GM11168 (cell line): ENCODE results near the gene B3GAT1.

Experiments
- in situ Hi-C: fragments of 300-500 bp; cut with MboI; formaldehyde crosslinking; loops from one replicate; pipeline ENCODE4 v1.12.0; 2022; ENCODE audit warnings: low sequenced_read_pairs; ENCODE audit not compliant: unreplicated experiment

Gene B3GAT1

GRCh38 chr11:134442246-134442645 is 30.2 kb upstream of the B3GAT1 start:
- in situ Hi-C loops, result no loop called here

DNA sequence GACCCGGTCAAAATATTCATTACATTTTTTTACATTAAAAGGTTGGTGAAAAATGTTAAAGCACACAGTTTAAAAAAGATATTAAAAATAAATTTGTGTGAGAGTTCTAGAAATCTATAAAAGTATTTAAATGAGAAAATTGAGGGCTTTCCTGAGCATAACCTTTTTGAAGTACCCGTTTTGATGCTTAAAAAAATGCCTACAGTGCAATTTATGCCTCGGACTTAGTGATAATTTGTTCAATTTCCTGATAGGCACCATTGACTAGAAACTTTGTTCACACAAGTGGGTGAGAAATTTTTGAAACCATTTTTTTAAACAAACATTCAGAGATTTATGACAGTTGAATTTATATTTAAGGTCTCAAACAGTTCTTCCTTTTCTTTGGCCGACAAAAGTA is 29.7 kb upstream of the B3GAT1 start:
- in situ Hi-C loops, result no loop called here

DNA sequence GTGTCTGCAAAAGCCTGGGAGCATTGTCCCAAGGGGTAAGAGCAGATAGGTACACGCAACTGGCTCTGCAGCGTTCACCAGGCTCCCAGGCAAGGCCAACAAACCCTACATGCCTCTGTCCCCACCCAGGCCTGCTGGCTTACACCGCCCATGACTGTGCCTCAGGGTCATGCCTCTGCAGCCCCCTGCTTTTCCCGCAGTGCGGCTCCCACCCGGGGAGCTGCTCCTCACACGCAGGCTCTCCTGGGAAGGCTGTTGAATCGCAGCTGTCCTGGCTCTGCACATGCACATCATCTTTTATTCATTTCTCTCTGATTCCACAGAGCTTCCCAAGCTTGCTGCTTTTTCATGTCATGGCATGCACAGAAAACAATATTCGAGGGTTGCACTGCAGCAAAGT is 29.2 kb upstream of the B3GAT1 start:
- in situ Hi-C loops, result no loop called here

- in situ Hi-C loops, result no loop called here
These were observed 28.8 kb upstream of the B3GAT1 start for GRCh38 chr11:134440851-134441250.

DNA sequence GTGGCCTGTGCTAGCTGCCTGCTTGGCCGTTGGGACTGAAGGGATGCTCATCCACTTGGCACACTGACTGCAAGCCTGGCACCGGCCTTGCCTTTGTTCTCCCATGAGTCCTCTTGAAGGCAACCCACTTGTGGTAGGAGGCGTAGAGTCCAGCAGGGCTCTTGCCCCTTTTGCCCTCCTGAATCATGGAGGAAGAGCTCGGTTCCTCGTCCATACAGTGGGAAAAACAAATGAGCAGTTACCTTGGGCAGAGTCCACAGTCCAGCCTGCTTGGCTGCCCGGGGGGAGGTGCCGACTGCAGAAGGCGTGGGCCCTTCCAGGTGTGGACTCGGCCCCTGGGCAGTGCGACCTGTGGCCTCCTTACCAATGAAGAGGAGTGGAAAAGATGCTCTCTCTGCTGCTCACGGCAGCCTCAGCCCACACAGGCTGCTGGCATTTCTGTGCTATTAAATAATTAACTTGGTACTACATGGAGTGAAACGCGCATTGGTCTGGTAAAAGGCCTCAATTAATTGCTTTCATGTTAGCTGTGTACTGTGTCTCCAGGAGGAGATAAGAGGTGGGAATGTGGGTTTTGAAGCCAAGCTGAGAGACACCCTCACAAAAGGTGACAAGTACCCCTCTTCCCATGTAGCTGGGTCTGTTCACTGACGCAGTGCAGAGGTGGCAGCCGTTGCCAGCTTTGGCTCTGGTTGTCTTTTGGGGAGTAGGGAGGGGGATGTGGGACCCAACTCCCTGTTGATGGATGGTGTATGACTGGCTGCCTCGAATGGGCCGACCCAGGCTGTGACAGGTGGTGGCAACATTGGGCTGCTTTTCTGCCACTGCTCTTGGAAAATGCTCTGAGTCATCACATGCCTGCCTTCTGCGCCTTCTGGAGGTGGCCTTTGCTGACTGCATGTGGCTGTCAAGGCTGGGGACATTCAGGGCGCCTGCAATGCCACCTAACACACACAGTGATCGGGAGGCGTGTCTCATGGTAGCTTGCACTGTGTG is 26.8 kb upstream of the B3GAT1 start:
- in situ Hi-C loops, result no loop called here

DNA sequence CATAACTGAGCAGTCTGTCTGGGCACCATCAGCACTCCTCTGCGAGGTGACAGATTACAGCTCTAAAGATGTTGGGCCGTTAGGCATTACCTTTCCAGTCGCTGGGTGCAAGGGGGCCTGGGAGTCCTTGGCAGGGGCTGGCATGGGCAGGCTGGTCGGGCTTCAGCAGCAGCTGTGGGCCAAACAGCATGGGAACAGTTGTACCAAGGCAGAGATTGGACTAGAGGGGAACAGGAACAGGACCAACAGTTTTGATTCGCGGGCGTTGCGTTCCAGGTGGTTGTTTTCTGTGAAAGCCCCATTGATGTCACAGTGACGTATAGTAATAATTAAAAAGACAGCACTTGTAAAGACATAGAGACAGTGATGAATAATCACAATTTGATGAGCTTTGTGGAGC is 25.8 kb upstream of the B3GAT1 start:
- in situ Hi-C loops, result no loop called here

GRCh38 chr11:134436781-134437180 is 24.7 kb upstream of the B3GAT1 start:
- in situ Hi-C loops, result no loop called here

GRCh38 chr11:134433806-134434205 is 21.8 kb upstream of the B3GAT1 start:
- in situ Hi-C loops, result no loop called here

DNA sequence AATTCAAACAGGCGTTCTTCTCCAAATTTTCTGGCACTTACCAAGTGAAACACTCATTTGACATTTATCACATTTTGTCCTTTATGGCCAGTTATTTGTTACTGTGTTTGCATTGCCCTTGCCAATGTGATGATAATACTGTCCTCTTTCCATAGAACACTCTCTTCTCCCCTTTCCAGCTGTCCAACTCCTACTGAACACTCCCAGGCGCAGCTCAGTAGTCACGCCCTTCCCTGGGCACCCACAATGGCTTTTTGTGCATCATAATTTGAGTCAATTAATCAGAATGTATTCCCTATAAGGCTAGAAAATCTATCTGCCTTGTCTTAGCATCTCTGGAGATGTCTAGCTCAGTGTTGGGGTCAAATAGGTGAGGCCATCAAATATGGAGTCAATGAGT is 21.2 kb upstream of the B3GAT1 start:
- in situ Hi-C loops, result no loop called here

GRCh38 chr11:134432776-134433175 is 20.7 kb upstream of the B3GAT1 start:
- in situ Hi-C loops, result no loop called here

DNA sequence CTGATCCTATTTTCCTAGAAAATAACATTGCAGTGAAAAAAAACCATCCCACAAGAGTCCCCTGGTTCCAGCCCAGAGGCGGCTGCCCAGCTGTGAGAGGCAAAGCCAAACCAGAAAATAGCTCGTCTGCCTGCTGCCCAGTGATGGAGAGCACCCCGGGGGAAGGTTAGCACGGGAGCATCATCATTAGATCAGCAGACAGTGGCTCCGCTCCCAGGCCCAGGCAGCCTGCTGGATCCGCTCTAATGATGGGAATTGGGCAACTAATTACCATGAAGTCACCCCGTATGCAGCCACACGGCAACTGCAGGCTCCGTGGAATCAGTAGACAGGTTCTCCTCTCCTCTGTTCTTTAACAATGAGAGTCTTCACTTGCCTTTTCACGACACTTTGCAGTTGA is 17.1 kb upstream of the B3GAT1 start:
- in situ Hi-C loops, result no loop called here

GRCh38 chr11:134425816-134426536 is 13.9 kb upstream of the B3GAT1 start:
- in situ Hi-C loops, result no loop called here

DNA sequence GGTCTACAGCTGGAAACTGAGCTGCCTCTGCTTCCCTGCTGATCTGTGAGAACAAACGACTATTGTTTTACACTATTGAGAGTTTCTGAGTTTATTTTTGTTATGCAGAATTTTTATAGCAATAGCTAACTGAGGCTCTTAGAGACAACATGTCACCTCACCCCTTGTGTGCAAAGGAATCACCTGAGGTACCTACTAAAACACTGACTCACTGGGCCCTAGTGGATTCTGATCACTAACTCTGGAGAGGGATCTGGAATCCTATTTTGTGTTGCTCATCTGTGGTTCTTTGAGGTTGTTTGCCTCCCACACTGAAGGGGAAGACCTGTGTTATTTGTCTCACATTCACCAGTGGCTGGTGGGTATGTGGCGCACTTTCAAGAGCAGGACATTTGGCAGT is 13.4 kb upstream of the B3GAT1 start:
- in situ Hi-C loops, result no loop called here

DNA sequence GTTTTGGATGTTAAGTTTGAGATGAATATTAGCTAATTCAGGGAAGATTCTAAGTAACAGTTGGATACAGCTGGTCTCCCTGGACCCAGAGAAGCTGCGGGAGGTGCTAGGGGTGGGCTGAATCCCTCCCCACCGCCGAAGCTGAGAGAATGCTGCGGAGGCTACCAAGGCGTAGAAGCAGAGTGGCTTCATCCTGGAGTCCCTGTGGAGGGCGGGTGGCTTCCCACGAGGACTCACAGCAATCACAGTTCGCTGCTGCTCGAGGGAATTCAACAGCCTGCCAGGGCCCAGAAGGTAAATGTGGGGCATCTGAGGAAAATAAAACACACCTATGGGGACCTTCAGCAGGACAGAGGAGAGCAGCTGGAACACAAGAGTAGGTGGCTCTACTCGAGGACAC is 11.1 kb upstream of the B3GAT1 start:
- in situ Hi-C loops, result no loop called here

- in situ Hi-C loops, result no loop called here
These were observed 6.1 kb upstream of the B3GAT1 start for GRCh38 chr11:134417871-134418840.

- in situ Hi-C loops, result no loop called here
These were observed 4.7 kb upstream of the B3GAT1 start for GRCh38 chr11:134416726-134417125.

GRCh38 chr11:134414766-134415765 is 3.0 kb upstream of the B3GAT1 start:
- in situ Hi-C loops, result no loop called here

- in situ Hi-C loops, result no loop called here
These were observed 2.0 kb upstream of the B3GAT1 start for GRCh38 chr11:134413826-134414731.
